HEK293 (cell line): Measurements from ENCODE around the gene PTPRF.

Experiments
- GLIS1 ChIP-seq: fragments of 450-650 bp; formaldehyde crosslinking; IDR thresholded peaks from 2 replicates; pipeline ENCODE4 v1.5.1; 2016; ENCODE audit warnings: missing biosample characterization, missing genetic modification characterization
- KLF1 ChIP-seq: fragments of 450-650 bp; formaldehyde crosslinking; IDR thresholded peaks from 2 replicates; pipeline ENCODE4 v1.5.1; 2016; ENCODE audit warnings: missing biosample characterization, missing genetic modification characterization
- KLF8 ChIP-seq: fragments of 450-650 bp; formaldehyde crosslinking; IDR thresholded peaks from 2 replicates; pipeline ENCODE4 v1.5.1; 2016; ENCODE audit warnings: missing biosample characterization, missing genetic modification characterization
- KLF9 ChIP-seq: fragments of 450-650 bp; formaldehyde crosslinking; IDR thresholded peaks from 2 replicates; pipeline ENCODE4 v1.5.1; 2016; ENCODE audit warnings: missing biosample characterization, missing genetic modification characterization, low read depth
- PATZ1 ChIP-seq: fragments of 450-650 bp; formaldehyde crosslinking; IDR thresholded peaks from 2 replicates; pipeline ENCODE4 v1.5.1; 2016; ENCODE audit warnings: missing biosample characterization, missing genetic modification characterization
- PRDM1 ChIP-seq: fragments of 450-650 bp; formaldehyde crosslinking; IDR thresholded peaks from 2 replicates; pipeline ENCODE4; 2016; ENCODE audit warnings: missing biosample characterization, missing genetic modification characterization
- PRDM10 ChIP-seq: fragments of 450-650 bp; formaldehyde crosslinking; IDR thresholded peaks from 2 replicates; pipeline ENCODE4 v1.5.1; 2016; ENCODE audit warnings: missing biosample characterization, missing genetic modification characterization
- PRDM4 ChIP-seq: fragments of 450-650 bp; formaldehyde crosslinking; IDR thresholded peaks from 2 replicates; pipeline ENCODE4 v1.5.1; 2017; ENCODE audit warnings: missing biosample characterization, missing genetic modification characterization
- SP2 ChIP-seq: fragments of 450-650 bp; formaldehyde crosslinking; IDR thresholded peaks from 2 replicates; pipeline ENCODE4 v1.5.1; 2016; ENCODE audit warnings: missing biosample characterization, missing genetic modification characterization
- ZBTB17 ChIP-seq: fragments of 450-650 bp; formaldehyde crosslinking; IDR thresholded peaks from 2 replicates; pipeline ENCODE4 v1.5.1; 2016; ENCODE audit warnings: missing biosample characterization, missing genetic modification characterization
- ZEB2 ChIP-seq: fragments of 450-650 bp; formaldehyde crosslinking; IDR thresholded peaks from 2 replicates; pipeline ENCODE4 v1.5.1; 2016; ENCODE audit warnings: missing biosample characterization, missing genetic modification characterization
- ZNF10 ChIP-seq: fragments of 450-650 bp; formaldehyde crosslinking; IDR thresholded peaks from 2 replicates; pipeline ENCODE4 v1.5.1; 2017; ENCODE audit warnings: missing biosample characterization, missing genetic modification characterization
- ZNF248 ChIP-seq: fragments of 450-650 bp; formaldehyde crosslinking; IDR thresholded peaks from 2 replicates; pipeline ENCODE4 v1.5.1; 2017; ENCODE audit warnings: missing biosample characterization, missing genetic modification characterization
- ZNF335 ChIP-seq: fragments of 450-650 bp; formaldehyde crosslinking; conservative IDR thresholded peaks from 2 replicates; pipeline ENCODE4 v1.5.1; 2016; ENCODE audit warnings: missing biosample characterization, missing genetic modification characterization
- ZNF341 ChIP-seq: fragments of 450-650 bp; formaldehyde crosslinking; IDR thresholded peaks from 2 replicates; pipeline ENCODE4; 2016; ENCODE audit warnings: low read depth, missing biosample characterization, missing genetic modification characterization
- ZNF629 ChIP-seq: fragments of 450-650 bp; formaldehyde crosslinking; IDR thresholded peaks from 2 replicates; pipeline ENCODE4 v1.5.1; 2017; ENCODE audit warnings: missing biosample characterization, missing genetic modification characterization
- ZNF660 ChIP-seq: fragments of 450-650 bp; IDR thresholded peaks from 2 replicates; pipeline ENCODE4 v1.5.1; 2018; ENCODE audit warnings: missing biosample characterization, mild to moderate bottlenecking, missing genetic modification characterization
- ZNF747 ChIP-seq: fragments of 450-650 bp; formaldehyde crosslinking; IDR thresholded peaks from 2 replicates; pipeline ENCODE4 v1.5.1; 2016; ENCODE audit warnings: missing biosample characterization, missing genetic modification characterization
- TF ChIP-seq, protein P1 (sequence below): fragments of 450-650 bp; formaldehyde crosslinking; IDR thresholded peaks from 2 replicates; pipeline ENCODE4 v1.5.1; 2016; ENCODE audit warnings: missing biosample characterization, missing genetic modification characterization
- TF ChIP-seq, protein P2 (sequence below): fragments of 450-650 bp; formaldehyde crosslinking; IDR thresholded peaks from 2 replicates; pipeline ENCODE4; 2016; ENCODE audit warnings: missing biosample characterization, missing genetic modification characterization

PTPRF gene

DNA sequence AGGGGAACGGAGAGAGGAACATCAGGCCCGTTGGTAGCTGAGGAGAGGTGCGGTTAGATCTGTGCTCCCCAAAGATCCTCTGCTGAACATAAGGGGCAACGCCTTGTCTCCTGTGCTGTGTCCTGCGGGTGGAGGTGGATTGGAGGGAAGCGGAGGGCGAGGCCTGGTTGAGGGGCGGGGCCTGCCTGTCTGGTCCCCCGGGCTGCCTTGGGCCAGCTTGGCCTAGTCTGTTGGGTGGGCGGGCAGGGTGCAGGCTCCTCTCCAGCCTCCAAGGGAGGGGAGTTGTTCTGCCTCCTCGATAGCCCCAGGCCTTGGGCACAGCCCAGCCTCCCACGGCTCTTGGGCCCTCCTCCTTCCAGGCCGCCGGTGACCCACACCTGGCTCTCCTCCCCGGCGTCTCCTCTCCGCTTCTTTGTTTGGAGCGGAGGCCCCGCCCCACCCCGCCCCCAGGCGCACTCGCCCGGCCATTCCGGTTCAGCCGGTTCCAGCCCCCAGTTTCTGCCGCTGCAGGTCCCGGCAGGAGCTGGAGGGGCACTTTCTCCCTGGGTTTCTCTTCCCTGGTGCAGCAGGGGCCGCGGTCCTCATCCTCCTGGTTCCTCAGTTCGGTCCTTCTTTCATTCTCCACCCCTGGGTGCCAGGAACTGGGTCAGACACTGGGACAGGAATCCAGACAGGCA is 19.4 kb downstream of the PTPRF start (continued):
- TF ChIP-seq PRDM10 (tag by site-specific recombination) (peak; percentile 47), ZNF10 (tag by site-specific recombination) (no peak), KLF1 (tag by site-specific recombination) (peak; percentile 72), ZNF660 (tag by site-specific recombination) (no peak), ZNF248 (tag by site-specific recombination) (no peak), ZBTB17 (peak; percentile 75), KLF8 (no peak), SP2 (tag by site-specific recombination) (peak; percentile 75), ZNF341 (tag by site-specific recombination) (peak; percentile 94), PATZ1 (0 out of 2 replicates have a peak, but pooled peaks have one; percentile 29), ZNF335 (tag by site-specific recombination) (peak; percentile 76), ZEB2 (tag by site-specific recombination) (no peak), PRDM4 (tag by site-specific recombination) (no peak), GLIS1 (tag by site-specific recombination) (peak; percentile 77), PRDM1 (tag by site-specific recombination) (peak; percentile 68), ZNF629 (tag by site-specific recombination) (no peak), ZNF747 (tag by site-specific recombination) (no peak), KLF9 (peak; percentile 58; the same call in 1 of the 2 replicates)
- TF ChIP-seq, protein P1, sequence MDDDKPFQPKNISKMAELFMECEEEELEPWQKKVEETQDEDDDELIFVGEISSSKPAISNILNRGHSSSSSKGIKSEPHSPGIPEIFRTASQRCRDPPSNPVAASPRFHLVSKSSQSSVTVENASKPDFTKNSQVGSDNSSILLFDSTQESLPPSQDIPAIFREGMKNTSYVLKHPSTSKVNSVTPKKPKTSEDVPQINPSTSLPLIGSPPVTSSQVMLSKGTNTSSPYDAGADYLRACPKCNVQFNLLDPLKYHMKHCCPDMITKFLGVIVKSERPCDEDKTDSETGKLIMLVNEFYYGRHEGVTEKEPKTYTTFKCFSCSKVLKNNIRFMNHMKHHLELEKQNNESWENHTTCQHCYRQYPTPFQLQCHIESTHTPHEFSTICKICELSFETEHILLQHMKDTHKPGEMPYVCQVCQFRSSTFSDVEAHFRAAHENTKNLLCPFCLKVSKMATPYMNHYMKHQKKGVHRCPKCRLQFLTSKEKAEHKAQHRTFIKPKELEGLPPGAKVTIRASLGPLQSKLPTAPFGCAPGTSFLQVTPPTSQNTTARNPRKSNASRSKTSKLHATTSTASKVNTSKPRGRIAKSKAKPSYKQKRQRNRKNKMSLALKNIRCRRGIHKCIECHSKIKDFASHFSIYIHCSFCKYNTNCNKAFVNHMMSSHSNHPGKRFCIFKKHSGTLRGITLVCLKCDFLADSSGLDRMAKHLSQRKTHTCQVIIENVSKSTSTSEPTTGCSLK (tag by site-specific recombination): no peak
- TF ChIP-seq, protein P2, sequence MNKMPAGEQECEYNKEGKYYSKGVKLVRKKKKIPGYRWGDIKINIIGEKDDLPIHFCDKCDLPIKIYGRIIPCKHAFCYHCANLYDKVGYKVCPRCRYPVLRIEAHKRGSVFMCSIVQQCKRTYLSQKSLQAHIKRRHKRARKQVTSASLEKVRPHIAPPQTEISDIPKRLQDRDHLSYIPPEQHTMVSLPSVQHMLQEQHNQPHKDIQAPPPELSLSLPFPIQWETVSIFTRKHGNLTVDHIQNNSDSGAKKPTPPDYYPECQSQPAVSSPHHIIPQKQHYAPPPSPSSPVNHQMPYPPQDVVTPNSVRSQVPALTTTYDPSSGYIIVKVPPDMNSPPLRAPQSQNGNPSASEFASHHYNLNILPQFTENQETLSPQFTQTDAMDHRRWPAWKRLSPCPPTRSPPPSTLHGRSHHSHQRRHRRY (tag by site-specific recombination): no peak
